HG02840 (cell line): ENCODE data around the gene LGR5.
"Not testable (repeated sequence)": the region's sequence is repeated elsewhere in the genome, so short reads cannot be mapped to it uniquely, and the experiment has no call there.

Experiments
- ATAC-seq: cut with Tn5 transposase; IDR thresholded peaks from one replicate; pipeline ENCODE4 v1.9.1; 2021; ENCODE audit warnings: mild to moderate bottlenecking, moderate library complexity, moderate number of reproducible peaks; ENCODE audit not compliant: unreplicated experiment, low FRiP score

LGR5 gene

GRCh38 chr12:71541583-71541982, 102.0 kb downstream of the LGR5 start:
- no peak for ATAC-seq

- no peak for ATAC-seq
Measured at GRCh38 chr12:71546322-71546861, 106.8 kb downstream of the LGR5 start.

GRCh38 chr12:71548893-71549292, 109.3 kb downstream of the LGR5 start:
- ATAC-seq: no peak

GRCh38 chr12:71551529-71551928, 111.9 kb downstream of the LGR5 start:
- ATAC-seq: no peak

- ATAC-seq: no peak
Measured at GRCh38 chr12:71552728-71553501, 113.3 kb downstream of the LGR5 start.

- ATAC-seq: no peak
Measured at GRCh38 chr12:71555191-71555590, 115.6 kb downstream of the LGR5 start.

- not testable (repeated sequence) for ATAC-seq
Measured at GRCh38 chr12:71555789-71556188, 116.2 kb downstream of the LGR5 start.

- no peak for ATAC-seq
Measured at GRCh38 chr12:71556448-71556847, 116.8 kb downstream of the LGR5 start.

GRCh38 chr12:71556875-71557274, 117.3 kb downstream of the LGR5 start:
- no peak for ATAC-seq

- ATAC-seq: no peak
Measured at GRCh38 chr12:71558445-71558844, 118.8 kb downstream of the LGR5 start.

GRCh38 chr12:71562676-71563595, 123.3 kb downstream of the LGR5 start:
- no peak for ATAC-seq

GRCh38 chr12:71565535-71565934, 125.9 kb downstream of the LGR5 start:
- ATAC-seq: no peak

GRCh38 chr12:71566655-71567054, 127.1 kb downstream of the LGR5 start:
- no peak for ATAC-seq

GRCh38 chr12:71567537-71567936, 127.9 kb downstream of the LGR5 start:
- ATAC-seq: no peak

- ATAC-seq: not testable (repeated sequence)
Measured at GRCh38 chr12:71569885-71570284, 130.3 kb downstream of the LGR5 start.

GRCh38 chr12:71576496-71576895, 136.9 kb downstream of the LGR5 start:
- ATAC-seq: no peak

- ATAC-seq: no peak
Measured at GRCh38 chr12:71578694-71579258, 139.2 kb downstream of the LGR5 start.

GRCh38 chr12:71581206-71581605, 141.6 kb downstream of the LGR5 start:
- no peak for ATAC-seq

GRCh38 chr12:71582925-71583324, 143.3 kb downstream of the LGR5 start:
- ATAC-seq: no peak

- no peak for ATAC-seq
Measured at GRCh38 chr12:71584356-71584755, 144.8 kb downstream of the LGR5 start.

GRCh38 chr12:71585218-71585617, 145.6 kb downstream of the LGR5 start:
- no peak for ATAC-seq
